Stimulated activated CD4-positive, alpha-beta T cell treated with anti-CD3 and anti-CD28 coated beads, Interleukin-15, amount 100 ng/mL, for 48 hours (primary cell): ENCODE data around the gene NECAP2.
A peak's percentile ranks its signal among the peaks of the same experiment; 100 is the strongest.

ENCODE experiments used
- DNase-seq, 2 donors: peaks; one replicate each; pipeline ENCODE4 v3.0.0-alpha.2; 2020; ENCODE audit warnings: low read depth in 2 of 2

The NECAP2 gene, protein sequence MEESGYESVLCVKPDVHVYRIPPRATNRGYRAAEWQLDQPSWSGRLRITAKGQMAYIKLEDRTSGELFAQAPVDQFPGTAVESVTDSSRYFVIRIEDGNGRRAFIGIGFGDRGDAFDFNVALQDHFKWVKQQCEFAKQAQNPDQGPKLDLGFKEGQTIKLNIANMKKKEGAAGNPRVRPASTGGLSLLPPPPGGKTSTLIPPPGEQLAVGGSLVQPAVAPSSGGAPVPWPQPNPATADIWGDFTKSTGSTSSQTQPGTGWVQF

DNA sequence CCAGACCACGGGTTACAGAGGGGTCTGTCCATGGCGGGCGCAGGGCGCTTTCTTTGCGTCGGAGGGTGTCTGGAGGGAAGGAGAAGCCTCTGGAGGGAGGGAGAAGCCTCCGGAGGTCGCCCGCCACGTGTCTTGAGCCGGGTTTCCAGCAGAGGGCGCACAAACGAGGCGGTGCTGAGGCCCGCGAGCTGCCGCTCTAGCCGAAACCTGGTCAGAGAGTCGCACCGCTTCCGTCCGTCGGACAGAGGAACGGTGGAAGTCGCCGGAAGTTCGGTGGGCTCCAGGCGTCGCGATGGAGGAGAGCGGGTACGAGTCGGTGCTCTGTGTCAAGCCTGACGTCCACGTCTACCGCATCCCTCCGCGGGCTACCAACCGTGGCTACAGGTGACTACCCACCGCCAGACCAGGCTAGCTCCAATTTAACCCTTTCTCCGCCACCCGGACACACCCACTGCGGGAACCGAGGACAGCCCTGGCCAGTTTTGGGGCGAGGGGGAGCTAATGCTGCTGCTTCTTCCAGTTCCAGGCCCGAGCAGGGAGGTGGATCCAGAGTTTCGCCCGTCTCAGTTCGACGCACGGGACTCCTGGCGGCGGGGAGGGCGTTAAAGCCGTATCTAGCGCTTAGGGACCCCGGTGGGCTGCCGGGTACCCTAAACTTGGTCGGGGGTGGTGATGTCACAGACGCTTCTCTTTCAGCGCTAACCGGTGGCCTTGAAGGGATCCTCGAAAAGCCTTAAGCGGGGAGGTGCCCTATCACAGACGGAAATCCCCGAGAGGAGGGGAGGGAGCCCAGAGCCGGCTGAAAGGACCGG, at the start of gene NECAP2:
Gene NECAP2 (plus strand): TSS at position 255 of the 812 bp plus-strand sequence. CDS start 38 bp downstream, at position 293.
- peak; percentile 86 to 96 for DNase-seq

DNA sequence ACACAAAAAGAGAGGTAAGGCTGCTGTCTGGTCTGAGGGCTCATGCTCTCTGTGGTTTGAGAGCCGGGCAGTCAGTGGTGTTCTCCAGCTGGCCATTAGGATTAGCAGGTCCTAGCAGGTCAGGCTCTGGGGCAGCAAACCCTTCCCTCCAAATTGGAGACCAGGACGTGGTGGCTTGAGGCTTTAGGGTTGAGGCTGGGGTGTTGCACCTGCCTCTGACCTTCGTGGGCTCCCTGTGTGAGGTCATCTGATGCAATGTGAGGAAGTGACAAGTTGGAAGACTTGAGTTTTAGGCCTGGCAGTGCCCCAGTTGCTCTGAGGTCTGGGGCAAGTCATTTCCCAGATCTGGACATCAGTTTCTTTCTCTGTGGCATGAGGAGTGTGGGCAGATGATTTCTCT, 49.1 kb upstream of the NECAP2 start:
- DNase-seq, result no peak

DNA sequence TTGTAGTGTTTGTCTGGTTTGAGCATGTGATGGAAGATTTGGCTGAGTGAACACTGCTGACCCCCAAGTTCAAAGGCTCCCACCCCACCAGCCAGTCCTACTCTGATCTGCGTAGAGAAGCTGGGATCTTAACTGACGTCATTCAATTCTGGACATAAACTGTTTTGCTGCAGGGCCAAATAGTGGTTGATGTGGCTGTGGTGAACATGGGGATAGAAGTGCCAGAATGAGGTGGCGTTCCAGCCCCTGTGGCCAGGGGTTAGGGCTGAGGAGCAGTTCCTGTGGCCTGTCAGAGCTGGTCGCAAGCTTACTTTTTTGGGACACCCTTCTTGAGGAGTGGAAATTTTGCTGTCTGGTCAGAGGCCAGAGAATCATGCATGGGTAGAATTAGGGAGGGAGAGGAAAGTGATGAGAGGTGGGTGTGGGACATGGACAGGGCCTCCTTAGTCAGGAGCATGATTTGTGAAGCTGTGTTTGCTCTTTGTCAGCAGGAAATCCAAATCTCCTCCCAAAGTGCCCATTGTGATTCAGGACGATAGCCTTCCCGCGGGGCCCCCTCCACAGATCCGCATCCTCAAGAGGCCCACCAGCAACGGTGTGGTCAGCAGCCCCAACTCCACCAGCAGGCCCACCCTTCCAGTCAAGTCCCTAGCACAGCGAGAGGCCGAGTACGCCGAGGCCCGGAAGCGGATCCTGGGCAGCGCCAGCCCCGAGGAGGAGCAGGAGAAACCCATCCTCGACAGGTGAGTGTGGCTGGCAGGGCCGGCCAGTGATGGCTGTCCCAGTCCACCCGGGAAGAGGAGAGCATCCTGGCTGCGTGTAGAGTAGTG, 47.6 kb upstream of the NECAP2 start:
- DNase-seq, result no peak

- DNase-seq, result no peak
Observed at GRCh38 chr1:16393570-16394521, 46.7 kb upstream of the NECAP2 start.

- DNase-seq, result no peak
Observed at GRCh38 chr1:16394977-16395376, 45.5 kb upstream of the NECAP2 start.

GRCh38 chr1:16396591-16396990, 43.9 kb upstream of the NECAP2 start:
- DNase-seq, result no peak

- DNase-seq, result no peak
Observed at GRCh38 chr1:16397120-16397519, 43.4 kb upstream of the NECAP2 start.

GRCh38 chr1:16398371-16398953, 42.1 kb upstream of the NECAP2 start:
- DNase-seq, result no peak

GRCh38 chr1:16402742-16403141, 37.8 kb upstream of the NECAP2 start:
- no peak for DNase-seq

- DNase-seq, result no peak
Observed at GRCh38 chr1:16405441-16405840, 35.1 kb upstream of the NECAP2 start.

GRCh38 chr1:16406868-16407267, 33.7 kb upstream of the NECAP2 start:
- DNase-seq, result no peak

DNA sequence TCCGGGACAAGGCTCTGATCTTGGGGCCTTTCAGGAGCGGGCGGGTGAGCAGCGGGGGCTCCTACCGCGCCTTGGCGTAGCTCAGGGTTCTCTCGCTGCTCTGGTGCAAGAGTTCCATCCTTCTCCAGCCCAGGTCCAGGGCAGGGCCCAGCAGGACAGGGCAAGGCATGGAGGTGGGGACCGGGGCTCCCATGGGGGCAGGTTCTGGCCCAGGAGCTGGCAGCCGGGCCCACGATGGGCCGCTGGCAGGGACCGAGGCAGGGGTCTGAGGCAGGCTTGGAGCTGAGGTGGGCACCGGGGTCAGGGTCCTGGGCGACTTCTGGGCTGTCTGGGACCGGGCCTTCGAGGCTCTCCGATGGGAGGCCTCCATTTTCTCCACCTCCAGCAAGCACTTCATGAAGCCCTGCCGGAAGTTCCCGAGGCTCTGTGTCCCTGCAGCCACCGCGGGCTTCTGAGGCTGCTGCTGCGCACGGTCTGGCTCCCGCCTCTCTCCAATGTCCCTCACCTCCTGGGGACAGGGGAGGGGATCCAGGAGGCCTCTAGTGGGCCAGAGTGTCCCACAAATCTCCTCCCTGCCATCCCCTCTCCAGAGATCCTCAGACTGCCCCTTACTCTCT, 30.9 kb upstream of the NECAP2 start:
- no peak for DNase-seq

GRCh38 chr1:16410803-16411202, 29.7 kb upstream of the NECAP2 start:
- no peak for DNase-seq

- DNase-seq, result no peak
Observed at GRCh38 chr1:16413191-16413590, 27.3 kb upstream of the NECAP2 start.

GRCh38 chr1:16418823-16419425, 21.6 kb upstream of the NECAP2 start:
- DNase-seq, result no peak

DNA sequence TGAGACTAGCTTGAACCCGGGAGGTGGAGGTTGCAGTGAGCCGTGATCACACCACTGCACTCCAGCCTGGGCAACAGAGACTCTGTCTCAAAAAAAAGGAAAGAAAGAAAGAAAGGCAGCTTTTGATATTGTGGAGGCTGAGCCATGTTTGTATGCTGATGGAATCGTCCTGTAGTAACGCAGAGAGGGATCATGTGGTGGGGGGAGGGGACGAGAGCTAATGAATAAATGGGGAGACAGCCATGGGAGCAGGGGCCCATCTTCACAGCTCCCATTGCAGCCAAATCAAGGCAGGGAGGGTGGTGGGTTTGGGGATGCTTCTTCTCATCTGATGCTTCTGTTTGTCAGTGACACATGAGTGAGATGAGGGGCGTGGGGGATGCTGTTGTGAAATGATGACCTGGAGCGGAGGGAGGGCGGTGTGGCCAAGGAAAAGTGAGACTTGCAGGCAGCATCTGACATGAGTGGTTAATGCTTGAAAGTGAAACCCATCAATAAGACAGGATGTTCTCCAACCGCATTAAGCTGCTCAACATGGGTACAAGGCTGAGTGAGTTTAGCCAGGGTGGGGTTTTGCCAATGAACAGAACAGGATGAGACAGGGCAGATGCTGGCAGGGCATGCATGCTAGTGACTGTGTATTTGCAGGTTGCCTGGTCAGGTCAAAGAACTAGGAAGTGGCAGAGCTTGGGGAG, 20.0 kb upstream of the NECAP2 start:
- peak; percentile 58 to 62 for DNase-seq

- DNase-seq, result no peak
Observed at GRCh38 chr1:16421201-16421600, 19.3 kb upstream of the NECAP2 start.

DNA sequence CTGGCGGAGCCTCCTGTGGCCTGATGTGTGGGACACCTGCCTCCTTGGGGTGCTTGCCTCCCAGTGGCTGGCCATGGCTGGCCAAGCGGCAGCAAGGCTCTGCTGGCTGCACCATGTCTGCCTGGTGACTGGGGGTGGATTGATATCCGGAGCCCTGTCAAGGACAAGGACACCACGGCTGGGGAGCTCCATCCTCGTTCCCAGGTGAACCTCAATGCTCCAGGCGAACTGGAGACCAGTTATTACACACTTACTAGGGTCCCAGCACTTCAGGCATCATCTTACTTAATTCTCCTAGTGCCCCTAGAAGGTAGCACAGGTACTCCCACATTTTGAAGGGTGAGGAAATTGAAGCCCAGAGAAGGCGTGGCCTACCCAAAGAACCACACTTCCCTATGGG, 18.5 kb upstream of the NECAP2 start:
- no peak for DNase-seq
